Kidney glomerular epithelial cell (primary cell): ENCODE results near the gene C10orf143.
"Not testable (repeated sequence)": the region's sequence is repeated elsewhere in the genome, so short reads cannot be mapped to it uniquely, and the experiment has no call there.

Source experiments
- DNase-seq: peaks from one replicate; lab custom pipeline; 2025; lab: John Stamatoyannopoulos, UW

The C10orf143 gene

DNA sequence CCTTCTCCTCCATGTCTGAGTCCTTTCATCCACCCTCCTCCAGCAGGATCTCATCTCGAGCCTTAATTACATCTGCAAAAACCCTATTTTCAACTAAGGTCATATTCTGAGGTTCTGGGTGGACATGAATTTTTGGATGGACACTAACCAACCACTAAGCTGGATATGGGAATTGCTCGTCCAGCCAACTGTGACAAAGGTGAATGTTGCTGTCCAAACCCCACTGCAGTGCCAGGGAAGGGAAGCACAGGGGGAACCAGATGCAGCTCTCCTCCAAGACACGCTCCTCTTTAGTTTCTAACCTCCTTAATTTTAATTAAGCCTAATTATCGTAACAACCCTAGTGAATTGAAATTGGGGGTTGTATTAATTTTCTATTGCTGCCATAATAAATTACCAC lies 81.4 kb downstream of the C10orf143 start:
- DNase-seq = no peak

DNA sequence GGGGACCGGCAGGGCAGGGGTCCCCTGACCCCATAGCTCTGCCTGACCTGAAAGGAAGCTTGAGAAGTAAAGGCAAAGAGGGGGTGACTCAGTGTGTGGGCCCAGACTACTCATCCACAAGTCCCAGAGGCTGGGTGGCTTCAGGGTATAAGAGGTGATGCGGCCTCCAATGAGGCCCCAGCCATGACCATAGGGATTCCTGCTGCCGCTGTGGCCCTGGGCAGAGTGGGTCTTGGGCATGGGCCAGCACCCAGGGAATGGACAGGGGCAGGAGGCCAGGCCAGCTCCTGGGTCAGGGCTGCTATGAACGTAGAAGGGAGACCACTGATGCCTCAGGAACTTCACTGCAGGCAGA lies 82.2 kb downstream of the C10orf143 start:
- no peak for DNase-seq

DNA sequence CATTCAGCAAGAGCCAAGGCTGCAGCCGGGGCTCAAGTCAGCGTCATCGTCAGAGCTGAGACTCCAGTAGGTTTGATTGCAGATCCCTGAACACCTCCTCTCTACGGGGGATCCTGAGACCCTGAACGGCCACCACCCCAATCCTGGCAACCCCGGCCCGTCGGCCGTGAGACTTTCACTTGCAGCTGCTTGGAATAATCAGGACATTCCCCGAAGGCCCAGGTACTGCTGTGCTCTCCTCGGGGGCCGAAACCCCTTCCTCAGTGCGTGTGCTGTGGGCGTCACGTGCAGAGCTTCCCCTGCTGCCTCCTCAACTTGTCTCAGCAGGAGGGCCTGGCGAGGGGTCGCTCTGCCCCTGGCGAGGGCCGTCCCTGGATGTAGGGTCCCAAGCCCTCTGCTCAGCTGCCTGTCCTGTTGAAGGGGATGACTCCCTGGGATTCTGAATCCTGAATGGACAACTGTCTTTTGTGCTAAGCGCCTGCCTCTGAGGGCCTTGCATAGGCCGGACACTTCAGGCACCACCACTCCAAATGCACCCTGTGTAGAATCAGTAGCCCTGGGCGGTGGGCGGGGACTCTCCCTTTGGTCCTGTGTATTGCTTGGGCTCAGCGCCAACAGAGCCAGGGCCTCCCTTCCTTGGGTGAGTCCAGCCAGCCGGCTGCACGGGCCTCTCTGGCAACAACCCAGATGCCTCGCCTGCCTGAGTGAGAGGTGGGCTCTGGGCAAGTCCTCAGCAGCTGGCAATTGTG lies 82.7 kb downstream of the C10orf143 start:
- no peak for DNase-seq

DNA sequence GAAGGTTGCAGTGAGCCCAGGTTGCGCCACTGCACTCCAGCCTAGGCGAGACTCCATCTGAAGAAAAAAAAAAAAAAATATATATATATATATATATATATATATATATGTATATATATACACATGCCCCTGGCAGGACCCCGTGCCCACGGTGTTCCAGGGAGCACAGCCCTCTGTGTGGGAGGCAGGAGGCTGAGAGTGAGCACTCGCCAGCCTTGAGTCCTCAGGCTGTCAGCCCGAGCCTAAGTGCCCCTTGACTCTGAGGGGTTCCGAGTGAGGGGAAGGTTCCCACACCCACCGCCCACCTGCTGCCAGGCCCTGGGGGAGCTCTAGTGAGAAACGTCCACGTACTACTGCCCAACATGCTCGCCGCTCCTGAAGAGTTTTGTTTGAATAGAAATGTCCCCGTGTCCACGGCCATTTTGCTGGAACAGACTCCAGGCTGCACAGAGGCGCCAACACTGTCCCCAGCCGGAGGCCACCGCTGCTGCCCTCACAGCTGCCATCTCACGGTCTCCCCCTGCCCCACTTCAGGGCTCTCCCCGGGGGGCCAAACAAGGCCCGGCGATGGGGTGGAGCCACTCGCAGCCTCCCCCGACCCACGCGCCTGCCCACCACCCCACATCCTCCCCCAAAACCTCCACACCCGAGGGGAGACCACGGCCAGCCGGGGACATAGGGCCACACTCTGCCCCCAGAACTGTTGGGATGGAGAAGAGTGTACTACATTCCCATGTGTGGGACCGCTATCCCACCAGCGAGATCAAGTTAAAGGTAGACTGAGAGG lies 83.8 kb downstream of the C10orf143 start:
- DNase-seq = no peak

DNA sequence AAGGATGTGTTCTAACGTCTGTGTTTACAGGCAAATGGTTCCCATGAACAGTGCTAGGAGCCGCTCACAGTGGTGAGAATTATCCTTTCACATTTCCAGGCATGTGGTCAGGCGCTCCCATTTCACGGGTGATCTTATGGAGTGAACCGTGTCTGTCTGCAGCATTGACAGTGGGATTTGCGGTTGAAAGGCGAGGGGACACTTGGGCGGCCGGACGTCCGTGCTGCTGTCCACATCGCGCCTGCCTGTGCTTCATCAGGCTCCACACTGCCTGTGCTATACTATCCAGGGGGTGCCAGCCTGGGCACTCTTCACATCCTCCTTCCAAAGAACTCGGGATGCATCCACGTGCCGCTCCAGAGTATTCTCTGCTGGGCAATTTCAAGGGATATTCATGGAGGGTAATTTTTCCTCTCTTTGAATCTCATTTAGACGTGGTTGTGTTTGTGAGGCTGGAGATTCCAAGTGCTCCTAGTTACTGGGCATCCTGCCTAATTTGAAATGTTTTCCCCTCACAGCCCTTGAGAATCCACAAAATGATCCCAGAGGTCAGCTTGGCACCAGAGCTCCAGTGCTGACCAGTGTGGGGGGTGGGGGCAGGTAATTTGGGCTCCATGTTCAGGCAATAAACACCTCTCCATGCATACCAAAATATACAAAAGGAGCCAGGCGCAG lies 84.7 kb downstream of the C10orf143 start:
- no peak for DNase-seq

DNA sequence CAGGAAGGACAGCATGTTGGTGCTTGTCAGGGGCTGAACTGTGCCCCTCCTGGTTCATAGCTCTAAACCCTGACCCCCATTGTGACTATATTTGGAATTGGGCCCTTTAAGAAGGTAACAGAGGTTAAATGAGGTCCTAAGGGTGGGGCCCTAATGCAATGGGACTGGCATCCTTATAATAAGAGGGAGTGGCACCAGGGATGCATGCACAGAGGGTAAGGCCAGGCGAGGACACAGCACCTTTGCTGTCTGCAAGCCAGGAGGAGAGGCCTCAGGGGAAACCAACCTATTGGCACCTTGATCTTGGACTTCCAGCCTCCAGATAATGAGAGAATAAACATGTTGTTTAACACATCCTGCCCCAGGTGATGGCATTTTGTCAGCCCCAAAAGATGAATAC lies 85.3 kb downstream of the C10orf143 start:
- no peak for DNase-seq

DNA sequence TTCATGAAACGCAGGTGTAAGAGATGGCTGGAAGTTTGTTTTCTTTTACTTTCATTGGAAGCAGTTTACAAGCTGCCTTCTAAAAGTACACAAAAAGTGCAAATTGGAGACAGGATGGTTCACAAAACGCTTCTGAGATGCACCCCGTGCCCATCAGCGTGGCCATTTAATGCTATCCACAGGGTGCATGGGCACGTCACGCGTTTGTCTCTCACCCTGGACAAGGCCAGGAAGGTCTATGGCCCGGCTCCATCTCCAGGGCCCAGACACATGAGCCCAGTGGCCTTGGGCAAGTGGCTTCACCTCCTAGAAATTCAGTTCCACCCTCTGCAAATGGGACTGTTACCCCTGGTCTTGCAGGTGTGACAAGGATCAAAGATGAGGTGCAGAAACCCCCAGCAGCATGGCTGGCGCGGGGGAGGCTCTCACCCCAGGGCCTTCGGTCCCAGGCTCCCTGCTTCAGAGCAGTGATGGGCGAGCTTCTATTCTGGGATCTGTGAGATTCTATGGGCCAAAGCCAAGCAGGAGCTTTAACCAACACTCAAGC lies 85.8 kb downstream of the C10orf143 start:
- no peak for DNase-seq

DNA sequence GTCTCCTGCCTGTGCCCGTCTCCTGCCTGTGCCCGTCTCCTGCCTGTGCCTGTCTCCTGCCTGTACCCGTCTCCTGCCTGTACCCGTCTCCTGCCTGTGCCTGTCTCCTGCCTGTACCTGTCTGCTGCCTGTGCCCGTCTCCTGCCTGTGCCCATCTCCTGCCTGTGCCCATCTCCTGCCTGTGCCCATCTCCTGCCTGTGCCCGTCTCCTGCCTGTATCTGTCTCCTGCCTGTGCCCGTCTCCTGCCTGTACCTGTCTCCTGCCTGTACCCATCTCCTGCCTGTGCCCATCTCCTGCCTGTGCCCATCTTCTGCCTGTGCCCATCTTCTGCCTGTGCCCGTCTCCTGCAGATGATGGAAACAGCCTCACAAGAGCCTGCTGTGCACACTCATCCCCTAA lies 86.3 kb downstream of the C10orf143 start:
- DNase-seq = not testable (repeated sequence)

DNA sequence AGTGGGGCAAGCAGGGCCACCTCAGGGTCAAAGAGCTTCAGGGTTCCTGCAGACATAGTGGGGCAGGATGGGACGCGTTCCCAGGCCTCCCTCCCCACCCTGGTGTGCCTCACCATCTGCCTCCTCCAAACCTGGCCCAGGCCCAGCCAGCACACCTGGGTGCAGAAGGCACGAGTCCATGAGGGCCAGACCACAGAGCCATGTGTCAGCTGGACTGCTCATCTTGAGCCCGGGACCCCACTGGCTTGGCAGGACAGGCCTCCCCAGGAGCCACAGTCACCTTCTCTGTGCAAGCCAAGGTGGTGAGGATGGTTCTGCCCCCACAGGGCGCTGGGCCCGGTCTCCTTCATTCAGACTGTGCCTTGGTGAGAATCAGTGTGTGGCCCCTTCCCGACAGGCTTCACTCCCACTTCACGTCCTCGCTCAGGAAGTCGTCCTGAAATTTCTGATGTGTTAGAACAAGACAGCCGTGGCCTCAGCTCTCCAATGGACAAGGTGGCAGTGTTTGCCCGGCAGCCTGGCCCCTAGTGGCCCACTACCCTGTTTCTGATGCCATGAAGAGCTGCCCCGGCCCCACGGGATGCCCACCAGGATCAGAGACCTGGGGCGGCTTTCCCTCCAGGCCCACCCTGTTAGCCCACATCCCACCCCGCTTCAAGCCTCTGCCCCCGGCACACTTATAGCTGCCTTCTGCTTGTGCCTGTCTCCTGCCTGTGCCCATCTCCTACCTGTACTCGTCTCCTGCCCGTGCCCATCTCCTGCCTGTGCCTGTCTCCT lies 87.0 kb downstream of the C10orf143 start:
- no peak for DNase-seq

DNA sequence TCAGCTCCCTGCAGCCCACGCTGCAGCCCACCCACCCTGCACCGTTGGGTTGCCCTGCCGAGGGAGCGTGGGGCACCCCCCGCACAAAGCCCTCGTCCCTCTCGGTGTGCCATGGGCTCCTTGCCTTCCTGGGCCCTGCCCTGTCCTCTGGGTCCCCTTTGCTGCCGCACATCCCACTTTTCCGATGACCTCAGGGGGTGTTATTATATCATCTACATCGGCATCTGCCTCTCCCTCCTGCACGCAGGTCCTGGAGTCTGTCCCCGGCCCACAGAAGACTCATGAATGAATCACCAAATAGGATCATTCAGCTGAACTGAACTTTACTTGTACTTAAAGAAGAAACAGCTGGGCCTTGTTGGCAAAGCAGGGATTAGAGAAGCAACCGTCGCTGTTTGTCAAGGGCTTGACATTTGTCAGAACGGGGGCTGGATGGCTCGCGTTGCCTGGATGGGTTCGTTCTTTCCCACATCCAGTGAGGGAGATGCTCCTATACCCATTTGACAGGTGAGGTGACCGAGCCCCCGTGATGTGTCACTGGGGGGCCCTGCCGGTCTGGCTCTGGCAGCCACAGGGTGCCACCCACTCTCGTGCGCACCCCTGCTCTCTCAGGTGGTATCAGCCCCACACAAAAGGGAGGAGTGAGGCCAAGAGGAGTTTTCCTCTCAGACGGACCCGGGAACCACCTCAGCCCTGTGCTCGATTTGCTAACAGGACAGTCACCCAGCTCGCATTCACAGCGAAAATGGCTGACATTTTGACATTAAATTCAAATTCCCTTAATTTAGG lies 87.9 kb downstream of the C10orf143 start:
- no peak for DNase-seq

DNA sequence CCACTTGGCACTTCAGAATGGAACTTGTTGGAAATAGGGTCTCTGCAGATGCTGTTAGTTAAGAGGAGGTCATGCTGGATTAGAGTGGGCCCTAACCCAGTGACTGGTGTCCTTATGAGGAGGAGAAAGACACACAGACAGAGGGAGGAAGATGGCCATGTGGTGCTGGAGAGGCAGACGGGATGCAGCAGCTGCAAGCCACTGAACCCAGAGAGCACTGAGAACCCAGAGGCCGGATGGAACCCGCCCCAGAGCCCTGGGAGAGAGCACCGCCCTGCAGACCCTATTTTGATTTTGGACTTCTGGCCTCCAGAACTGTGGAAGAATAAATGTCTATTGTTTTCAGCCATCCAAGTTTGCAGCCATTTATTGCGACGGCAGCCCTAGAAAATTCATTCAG lies 88.5 kb downstream of the C10orf143 start:
- DNase-seq = no peak

DNA sequence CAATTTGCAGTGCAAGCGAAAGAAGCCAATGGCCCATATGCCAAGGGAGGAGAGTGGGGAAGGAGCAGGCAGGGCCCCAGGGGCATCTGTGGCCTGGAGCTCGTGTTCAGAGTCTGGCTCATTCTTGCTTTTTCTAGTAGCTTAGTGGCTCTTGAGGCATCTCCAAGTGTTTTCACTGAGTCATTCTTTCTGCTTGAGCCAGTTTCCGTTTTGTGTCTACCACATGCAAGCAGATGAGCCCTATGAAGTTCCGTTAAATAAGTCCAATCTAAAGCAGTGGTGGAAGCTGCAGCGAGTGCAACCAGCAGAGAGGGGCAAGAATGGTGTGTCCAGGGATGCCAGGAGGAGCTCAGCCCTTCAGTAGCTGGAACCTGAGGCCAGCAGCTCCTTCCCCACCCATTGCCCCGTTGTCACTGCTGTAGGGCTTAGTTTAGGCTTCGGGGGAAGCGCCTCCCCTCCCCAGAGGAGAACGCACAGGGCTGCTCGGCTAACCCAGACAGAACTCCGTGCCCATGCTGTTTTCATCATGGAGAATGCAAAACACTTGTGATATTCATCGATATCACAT lies 89.2 kb downstream of the C10orf143 start:
- no peak for DNase-seq

DNA sequence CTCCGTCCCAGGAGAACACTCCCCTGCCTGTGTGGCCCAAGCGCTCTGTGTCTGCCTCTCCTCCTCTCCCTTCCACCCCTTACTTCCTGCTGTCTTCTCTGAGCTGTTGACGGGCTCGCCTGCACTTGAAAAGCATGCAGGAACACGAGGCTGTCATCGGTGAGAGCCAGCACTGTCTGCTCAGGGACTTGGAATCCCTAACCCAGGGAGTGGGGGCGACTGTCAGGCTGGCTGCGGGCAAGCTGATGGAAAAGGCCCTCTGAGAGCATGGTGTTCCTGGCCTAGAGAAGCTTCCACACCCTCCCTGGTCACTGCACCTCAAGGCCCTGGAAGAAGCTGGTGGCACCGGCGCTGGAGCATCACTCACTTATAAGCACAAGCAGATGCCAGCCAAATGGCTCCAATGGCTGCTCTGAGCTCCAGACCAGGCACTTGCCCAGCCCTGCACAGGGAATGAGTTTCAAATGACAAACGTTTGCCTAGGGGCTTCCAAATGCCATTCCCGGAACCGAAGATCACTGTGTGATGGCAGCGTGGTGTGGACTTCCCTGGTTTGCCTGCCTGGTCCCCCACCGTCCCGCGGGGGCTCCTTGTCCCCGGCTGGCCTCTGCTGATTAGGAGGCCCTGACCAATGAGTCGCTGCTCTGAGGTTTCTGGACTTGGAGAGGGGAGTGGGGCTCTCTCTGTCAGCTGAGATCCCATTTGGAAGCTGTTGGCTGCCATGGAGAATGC lies 89.8 kb downstream of the C10orf143 start:
- DNase-seq = no peak

DNA sequence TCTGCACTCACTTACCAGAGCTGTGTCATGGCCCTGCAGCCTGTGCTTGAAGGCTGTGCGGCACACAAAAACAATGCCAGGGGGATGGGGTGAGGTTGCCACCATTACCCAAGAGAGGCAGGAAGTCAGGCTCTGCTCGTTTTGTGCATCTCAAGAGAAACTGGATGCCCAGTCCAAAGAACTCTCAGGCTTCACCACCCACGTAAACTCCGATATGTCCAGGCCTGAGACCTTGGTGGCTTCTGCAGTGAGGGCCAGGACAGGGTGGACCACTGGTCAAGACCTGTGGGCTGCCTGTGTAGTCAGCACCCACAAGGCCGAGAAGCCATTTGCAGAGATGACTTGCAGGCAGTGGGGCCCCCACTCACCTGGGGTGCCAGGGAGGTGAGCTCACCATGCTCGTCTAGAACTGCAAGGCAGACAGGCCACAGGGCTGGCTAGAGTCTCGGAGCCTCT lies 91.9 kb downstream of the C10orf143 start:
- DNase-seq = no peak

DNA sequence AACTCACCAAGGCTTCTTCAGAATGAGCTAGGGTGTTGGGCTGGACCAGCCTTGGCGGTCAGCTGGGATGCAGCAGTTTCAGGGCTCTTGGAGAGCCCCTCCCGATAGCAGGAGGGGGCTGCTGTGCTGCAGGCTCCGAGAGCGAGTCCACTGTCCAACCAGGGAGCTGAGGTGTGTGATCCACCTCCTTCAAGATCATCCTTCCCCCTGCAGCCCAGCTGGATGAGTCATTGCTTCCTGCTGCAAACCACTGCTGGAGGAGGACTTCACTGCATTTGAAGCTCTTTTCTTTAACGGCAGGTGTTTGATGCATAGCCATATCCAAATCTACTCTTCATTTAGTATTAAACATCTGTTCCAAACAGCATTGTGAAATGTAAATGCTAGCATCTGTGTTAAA lies 92.4 kb downstream of the C10orf143 start:
- DNase-seq = no peak

DNA sequence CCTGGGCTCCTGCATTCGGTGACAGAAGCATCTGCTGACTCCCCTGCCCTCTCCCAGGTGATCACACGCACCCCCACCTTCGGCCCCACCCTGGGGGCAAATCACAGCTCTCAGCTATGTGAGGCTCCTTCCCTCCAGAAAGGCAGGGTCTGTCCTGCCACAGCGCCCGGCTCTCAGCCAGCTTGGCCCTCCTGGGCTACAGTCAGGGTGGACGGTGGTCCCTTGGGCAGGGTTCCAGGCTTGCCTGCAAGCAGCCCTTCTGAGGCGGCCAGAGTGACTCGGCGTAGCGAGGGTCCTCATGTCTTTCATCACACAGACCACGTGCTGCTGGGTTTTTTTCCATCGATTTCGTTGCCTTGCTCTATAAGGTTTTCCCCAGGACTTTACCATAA lies 93.0 kb downstream of the C10orf143 start:
- no peak for DNase-seq

DNA sequence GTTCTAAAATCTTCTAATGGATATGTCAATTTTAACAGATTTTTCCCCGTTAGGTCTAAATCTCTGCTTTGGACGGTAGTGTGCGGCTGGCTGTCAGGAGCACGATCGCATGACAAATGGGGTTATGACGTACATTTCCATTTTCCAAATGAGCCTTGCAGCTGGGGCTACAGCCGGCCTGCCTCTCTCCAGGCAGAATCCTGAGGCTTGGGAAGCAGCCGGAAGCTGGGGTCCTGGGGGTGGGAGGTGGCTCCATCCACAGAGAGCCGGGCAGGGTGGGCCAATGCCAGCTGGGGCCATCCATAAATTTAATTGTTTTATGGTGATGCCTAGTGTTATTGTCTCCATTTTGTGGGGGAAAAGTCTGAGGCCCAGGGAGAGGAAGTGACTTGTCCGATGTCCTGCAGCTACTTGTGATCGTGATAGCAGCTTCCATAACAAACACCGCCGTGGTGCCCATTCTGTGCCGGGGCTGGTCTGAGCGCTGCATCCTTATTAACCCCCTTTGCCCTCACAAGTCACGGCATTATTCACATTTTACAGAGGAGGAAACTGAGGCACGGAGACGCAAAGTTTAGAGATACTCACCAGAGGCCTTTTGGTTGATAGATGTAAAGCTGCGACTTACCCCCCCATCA lies 93.5 kb downstream of the C10orf143 start:
- DNase-seq = no peak

DNA sequence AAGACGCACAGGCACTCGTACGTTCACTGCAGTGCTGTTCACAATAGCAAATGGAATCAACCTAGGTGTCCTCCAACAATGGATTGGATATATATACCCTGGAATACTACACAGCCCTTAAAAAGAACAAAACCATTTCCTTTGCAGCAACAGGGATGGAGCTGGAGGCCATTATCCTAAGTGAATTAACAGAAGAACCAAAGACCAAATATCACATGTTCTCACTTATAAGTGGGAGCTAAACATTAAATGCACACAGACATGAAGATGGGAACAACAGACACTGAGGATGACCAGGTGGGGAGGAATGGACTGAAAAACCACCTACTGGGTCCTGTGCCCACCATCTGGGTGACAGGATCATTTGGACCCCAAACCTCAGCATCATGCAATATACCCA lies 94.5 kb downstream of the C10orf143 start:
- DNase-seq = no peak

DNA sequence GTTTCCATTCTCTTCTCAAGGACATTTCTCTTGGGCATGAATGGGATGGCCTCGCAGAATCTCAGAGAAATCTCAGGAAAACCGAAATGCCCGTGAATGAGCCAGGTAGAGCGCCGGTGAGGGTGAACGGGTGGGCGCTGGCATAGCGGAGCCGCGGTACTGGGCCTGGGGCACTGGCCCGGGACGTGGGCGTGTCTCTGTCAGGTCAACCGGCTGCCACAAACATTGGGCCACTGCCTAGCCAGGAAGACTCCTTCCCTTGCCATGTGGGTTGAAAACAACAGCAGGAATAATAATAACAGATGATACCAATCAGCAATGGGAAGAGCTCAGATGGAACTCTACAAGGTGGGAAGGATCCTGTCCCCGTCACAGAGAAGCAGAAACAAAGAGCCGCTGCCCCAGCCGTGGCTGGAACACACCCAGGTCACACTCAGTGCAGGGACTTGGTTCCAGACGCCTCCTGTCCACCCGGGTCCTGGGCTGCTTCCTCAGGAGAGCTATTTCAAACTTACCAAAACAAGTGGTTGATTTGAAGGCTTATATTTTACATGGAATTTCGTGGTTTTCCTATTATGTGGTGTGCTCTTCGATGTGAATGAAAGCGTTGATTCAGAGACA lies 95.4 kb downstream of the C10orf143 start:
- DNase-seq = no peak
